HepG2 (cell line): Measurements from ENCODE around the gene TLK1. TPM values are rescaled to one million over a fixed set of nuclear protein-coding genes. Genes with fewer than 3 reads are reported as not detected.

ENCODE experiments used
- ARID4A ChIP-seq: sonication (generic); formaldehyde crosslinking; IDR thresholded peaks from 2 replicates; pipeline ENCODE4 v1.5.0; 2020; ENCODE audit warnings: mild to moderate bottlenecking, missing genetic modification reagents, borderline replicate concordance
- BRF2 ChIP-seq: sonication (generic); formaldehyde crosslinking; IDR thresholded peaks from 2 replicates; pipeline ENCODE4 v1.8.1; 2022; ENCODE audit warnings: mild to moderate bottlenecking, missing genetic modification reagents
- CREB3 ChIP-seq: sonication (generic); formaldehyde crosslinking; IDR thresholded peaks from 2 replicates; pipeline ENCODE4 v1.5.0; 2020; ENCODE audit warnings: missing genetic modification reagents
- CREBL2 ChIP-seq: sonication (generic); formaldehyde crosslinking; IDR thresholded peaks from 2 replicates; pipeline ENCODE4 v1.8.1; 2023; ENCODE audit warnings: missing genetic modification reagents, mild to moderate bottlenecking, borderline replicate concordance
- FIP1L1 ChIP-seq: fragments of 200-400 bp; formaldehyde crosslinking; IDR thresholded peaks from 2 replicates; pipeline ENCODE4 v1.6.1; 2018; ENCODE audit warnings: low read depth, mild to moderate bottlenecking, low read length, moderate library complexity, borderline replicate concordance; ENCODE audit not compliant: insufficient read depth
- ZMYM3 ChIP-seq: sonication (generic); formaldehyde crosslinking; IDR thresholded peaks from 2 replicates; pipeline ENCODE4 v1.5.1; 2020; ENCODE audit warnings: mild to moderate bottlenecking, missing genetic modification reagents
- ZNF484 ChIP-seq: sonication (generic); formaldehyde crosslinking; IDR thresholded peaks from 2 replicates; pipeline ENCODE4 v1.5.1; 2020; ENCODE audit warnings: mild to moderate bottlenecking, low read depth, missing genetic modification reagents, borderline replicate concordance
- ZNF503 ChIP-seq: sonication (generic); formaldehyde crosslinking; IDR thresholded peaks from 2 replicates; pipeline ENCODE4 v1.4.0; 2020; ENCODE audit warnings: missing genetic modification reagents
- ZNF605 ChIP-seq: sonication (generic); formaldehyde crosslinking; IDR thresholded peaks from 2 replicates; pipeline ENCODE4 v1.8.0; 2022; ENCODE audit warnings: mild to moderate bottlenecking, missing genetic modification reagents
- ZNF609 ChIP-seq: sonication (generic); formaldehyde crosslinking; IDR thresholded peaks from 2 replicates; pipeline ENCODE4 v1.4.0; 2020; ENCODE audit warnings: mild to moderate bottlenecking, missing genetic modification reagents, borderline replicate concordance
- ZNF619 ChIP-seq: sonication (generic); formaldehyde crosslinking; IDR thresholded peaks from 2 replicates; pipeline ENCODE4 v1.4.0; 2020; ENCODE audit warnings: mild to moderate bottlenecking, missing genetic modification reagents
- ZSCAN12 ChIP-seq: sonication (generic); formaldehyde crosslinking; IDR thresholded peaks from 2 replicates; pipeline ENCODE4 v1.9.0; 2021; ENCODE audit warnings: mild to moderate bottlenecking, missing genetic modification reagents
- ZSCAN9 ChIP-seq: IDR thresholded peaks from 2 replicates; pipeline ENCODE4 v1.6.1; 2016; ENCODE audit warnings: borderline replicate concordance
- polyA plus RNA-seq, 8 experiments: library from polyadenylated mRNA; depleted of rRNA in 3 of 8; stranded (reverse) in 7 of 8; unstranded in 1 of 8; fragments of >200 nt; fragmentation: Illumina TruSeq in 4 of 8; extraction: Trizol in 4 of 8; gene quantifications; 2 replicates each; pipeline versions ENCODE4 v1.2.1 to v1.2.3, GENCODE V29; 2011 to 2016; ENCODE audit warnings: low read depth in 4 of 8, missing spikeins in 1 of 8, mixed read lengths in 1 of 8; ENCODE audit not compliant: insufficient read depth in 1 of 8
- total RNA-seq, 5 experiments: library from RNA; depleted of rRNA; stranded (reverse); fragments of >200 nt; fragmentation: Illumina TruSeq; extraction: Trizol; gene quantifications; 2 replicates each; pipeline ENCODE4 v1.2.3, GENCODE V29; 2016; ENCODE audit warnings: low read depth in 1 of 5

Gene TLK1
- total and polyA plus RNA-seq, 2 of the 13 experiments (the other 11 are each of a cell fraction or from before 2014, with no cell fraction given), result 16.8 to 28.7 TPM

- no peak; the same call in 1 of the 2 replicates for TF ChIP-seq CREB3 (CRISPR knock-in tag)
- TF ChIP-seq FIP1L1, result 0 out of 2 replicates have a peak, but pooled peaks have one; percentile 61
- TF ChIP-seq ZSCAN12 (CRISPR knock-in tag), result no peak; the same call in 1 of the 2 replicates
- TF ChIP-seq ZNF605 (CRISPR knock-in tag), result peak; percentile 75
- peak; percentile 79 for TF ChIP-seq ARID4A (CRISPR knock-in tag)
- TF ChIP-seq ZMYM3 (CRISPR knock-in tag), result no peak; the same call in 1 of the 2 replicates
- TF ChIP-seq ZNF503 (CRISPR knock-in tag), result no peak
- TF ChIP-seq ZNF609 (CRISPR knock-in tag), result peak; percentile 38; the same call in 1 of the 2 replicates
- no peak for TF ChIP-seq ZNF484 (CRISPR knock-in tag)
- 0 out of 2 replicates have a peak, but pooled peaks have one; percentile 38 for TF ChIP-seq CREBL2 (CRISPR knock-in tag)
- TF ChIP-seq ZNF619 (CRISPR knock-in tag), result no peak
- peak; percentile 32; the same call in 1 of the 2 replicates for TF ChIP-seq ZSCAN9 (CRISPR knock-in tag)
- 0 out of 2 replicates have a peak, but pooled peaks have one; percentile 24 for TF ChIP-seq BRF2 (CRISPR knock-in tag)
These were observed 1.1 kb downstream of the TLK1 start (continued) for GRCh38 chr2:171159372-171160118.
